GM18519 (cell line): ENCODE measurements around the gene SEPHS2.
A peak's percentile ranks its signal among the peaks of the same experiment; 100 is the strongest.

Source experiments
- ATAC-seq: cut with Tn5 transposase; IDR thresholded peaks from one replicate; pipeline ENCODE4 v1.9.1; 2021; ENCODE audit warnings: mild to moderate bottlenecking, moderate library complexity; ENCODE audit not compliant: unreplicated experiment, low FRiP score

SEPHS2 gene

GRCh38 chr16:30430428-30430970 is 15.2 kb downstream of the SEPHS2 start:
- peak; percentile 8 for ATAC-seq

GRCh38 chr16:30429678-30430427 is 15.8 kb downstream of the SEPHS2 start, which contains the start of gene DCTPP1:
Gene DCTPP1, minus strand, starts transcription at chr16:30430030. Its CDS starts 50 bp downstream, at chr16:30429980.
- ATAC-seq, result peak; percentile 86

- no peak for ATAC-seq
Measured at GRCh38 chr16:30429418-30429677, 16.3 kb downstream of the SEPHS2 start.

DNA sequence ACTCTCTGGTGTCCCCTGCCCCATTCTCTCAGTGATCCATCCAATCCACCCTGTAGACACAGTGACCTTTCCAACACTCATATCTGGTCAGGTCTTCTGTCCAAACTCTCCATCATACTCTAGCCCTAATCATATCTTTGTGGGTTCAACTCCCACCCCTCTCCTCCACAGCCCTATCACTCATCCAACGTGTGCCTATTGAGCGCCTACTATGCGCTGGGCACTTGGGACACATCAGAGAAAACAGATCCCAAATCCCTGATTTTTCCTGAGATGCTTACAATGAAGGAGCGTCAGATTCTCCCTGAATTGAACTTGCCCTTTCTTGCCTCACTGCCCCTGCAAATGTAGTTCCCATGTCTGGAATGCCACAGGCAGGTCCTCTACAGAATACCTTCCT is 17.6 kb downstream of the SEPHS2 start:
- no peak for ATAC-seq

DNA sequence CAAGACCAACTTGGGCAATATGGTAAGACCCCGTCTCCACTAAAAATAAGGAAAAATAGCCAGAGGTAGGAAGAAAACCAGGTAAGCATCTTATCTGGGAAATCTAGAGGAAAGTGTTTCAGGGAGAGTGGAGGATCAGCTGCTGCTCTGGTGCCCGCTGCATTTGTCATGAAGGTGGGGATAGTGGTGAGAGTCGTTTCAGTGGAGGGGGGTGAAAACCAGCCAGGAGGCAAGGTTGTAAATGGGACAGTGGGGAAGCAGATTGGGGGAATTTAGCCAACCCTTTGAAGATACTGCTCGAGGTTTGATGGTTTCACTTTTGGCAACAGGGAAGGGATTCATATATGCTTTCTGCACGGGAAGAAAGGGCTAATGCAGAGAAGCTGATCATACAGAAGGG is 24.7 kb downstream of the SEPHS2 start:
- no peak for ATAC-seq

DNA sequence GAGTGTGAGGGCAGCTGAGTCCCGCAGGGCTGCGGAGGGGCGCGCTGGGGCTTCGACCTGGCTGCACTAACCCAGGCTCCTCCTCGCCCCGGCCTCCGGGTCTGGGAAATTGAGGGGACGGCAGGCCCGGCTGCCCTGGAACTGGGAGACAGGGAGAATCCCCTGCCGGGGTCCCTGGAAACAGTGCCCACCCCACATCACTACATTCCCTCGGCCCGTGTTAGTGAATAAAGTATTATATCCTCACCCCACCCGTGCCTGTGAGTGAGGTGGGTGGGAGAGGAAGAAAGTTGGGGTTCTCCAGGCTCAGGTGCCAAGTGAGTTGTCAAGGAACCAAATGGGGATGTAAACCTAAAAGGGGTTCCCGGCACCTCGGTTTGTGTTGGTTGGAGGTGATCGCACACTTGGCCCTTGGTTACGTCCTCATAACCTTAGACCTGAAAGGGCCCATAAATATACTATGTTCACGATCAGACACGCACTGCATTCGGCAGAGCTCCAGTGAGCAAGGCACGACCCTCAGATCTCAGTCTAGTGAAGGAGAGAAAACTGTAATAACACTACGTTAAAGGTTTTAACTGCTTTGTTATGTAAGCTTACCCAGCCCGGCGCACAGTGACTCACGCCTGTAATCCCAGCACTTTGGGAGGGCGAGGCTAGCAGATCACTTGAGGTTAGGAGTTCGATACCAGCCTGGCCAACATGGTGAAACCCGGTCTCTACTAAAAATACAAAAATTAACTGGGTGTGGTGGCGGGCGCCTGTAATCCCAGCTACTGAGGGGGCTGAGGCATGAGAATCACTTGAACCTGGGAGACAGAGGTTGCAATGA is 27.1 kb downstream of the SEPHS2 start:
- no peak for ATAC-seq

GRCh38 chr16:30417529-30418349 is 27.9 kb downstream of the SEPHS2 start:
- peak; percentile 65 for ATAC-seq

DNA sequence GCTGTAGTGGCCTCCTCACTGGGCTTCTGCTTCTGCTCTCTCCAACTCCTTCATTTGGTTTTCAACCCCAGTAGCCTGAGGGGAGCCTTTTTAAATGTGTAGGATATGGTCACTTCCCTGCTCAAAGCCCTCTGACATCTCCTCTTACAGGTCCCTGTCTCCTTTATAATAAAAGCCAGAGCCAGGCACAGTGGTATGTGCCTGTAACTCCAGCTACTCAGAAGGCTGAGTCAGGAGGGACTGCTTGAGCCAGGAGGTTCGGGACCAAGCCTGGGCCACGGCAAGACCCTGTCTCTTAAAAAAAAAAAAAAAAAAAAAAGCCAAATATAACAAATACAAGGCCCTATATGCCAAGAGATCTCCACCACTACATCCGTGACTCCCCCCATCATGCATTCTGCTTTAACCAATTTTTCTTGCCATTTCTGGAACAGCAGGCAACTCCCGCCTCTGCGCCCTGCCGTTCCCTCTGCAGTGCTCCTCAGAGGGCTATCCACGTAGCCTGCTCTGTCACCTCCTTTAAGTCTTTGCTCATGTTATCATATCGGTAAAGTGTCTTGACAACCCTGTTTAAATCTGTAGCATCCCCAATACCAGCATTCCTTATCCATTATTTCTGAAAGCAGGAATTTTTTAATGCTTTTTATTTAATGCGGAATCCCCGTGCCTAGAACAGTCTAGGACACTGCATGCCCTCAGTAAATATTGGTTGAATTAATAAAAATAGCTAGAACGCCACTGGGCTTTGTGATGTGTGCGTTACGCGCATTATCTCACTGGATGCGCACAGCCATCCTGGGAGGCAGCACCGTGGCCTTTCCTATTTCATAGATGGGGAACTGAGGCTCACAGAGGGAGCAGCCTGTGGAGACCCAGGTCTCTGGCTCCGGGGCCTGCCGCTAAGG is 28.8 kb downstream of the SEPHS2 start:
- no peak for ATAC-seq

DNA sequence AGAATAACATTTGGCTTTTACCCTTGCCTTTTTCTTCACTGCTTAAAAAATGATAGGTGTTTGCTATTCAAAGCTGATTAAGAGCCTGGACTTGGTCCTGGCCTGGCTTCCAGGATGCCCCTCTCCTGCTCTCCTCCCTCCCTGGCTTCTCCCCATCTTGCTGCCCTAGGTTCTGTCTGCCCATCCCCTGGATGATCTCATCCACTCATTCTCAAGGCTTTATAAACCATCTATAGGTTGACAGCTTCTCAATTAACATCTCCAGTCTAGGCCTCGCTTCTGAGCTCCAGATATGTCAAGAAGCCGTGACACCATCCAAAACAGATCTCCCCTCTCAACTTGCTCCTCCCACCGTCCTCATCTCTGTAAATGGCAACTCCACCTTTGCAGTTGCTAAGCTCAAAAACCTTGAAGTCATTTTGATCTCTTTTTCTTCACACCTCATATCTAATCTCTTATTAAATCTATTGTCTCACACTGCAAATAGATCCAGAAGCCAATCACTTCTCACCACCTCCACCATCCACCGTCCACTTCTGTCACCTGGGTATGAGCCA is 29.5 kb downstream of the SEPHS2 start:
- no peak for ATAC-seq

DNA sequence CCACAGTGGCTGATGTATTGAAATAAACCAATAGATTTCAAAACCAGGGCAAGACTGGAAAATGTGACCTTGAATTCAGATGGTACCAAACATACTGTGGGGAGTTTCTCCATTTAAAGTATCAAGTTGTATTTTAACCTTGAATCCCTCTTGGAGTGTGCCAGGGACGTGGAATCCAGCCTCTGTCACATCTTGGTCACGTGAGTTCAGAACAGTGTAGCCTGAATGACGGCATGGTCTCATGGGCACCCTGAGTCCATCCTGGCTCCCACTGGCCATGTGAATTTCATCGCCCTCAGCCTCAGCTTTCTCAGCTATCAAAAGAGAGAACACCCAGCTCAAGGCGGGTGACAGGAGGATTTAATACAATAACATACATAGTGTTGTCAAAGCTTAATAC is 31.5 kb downstream of the SEPHS2 start:
- ATAC-seq, result no peak

DNA sequence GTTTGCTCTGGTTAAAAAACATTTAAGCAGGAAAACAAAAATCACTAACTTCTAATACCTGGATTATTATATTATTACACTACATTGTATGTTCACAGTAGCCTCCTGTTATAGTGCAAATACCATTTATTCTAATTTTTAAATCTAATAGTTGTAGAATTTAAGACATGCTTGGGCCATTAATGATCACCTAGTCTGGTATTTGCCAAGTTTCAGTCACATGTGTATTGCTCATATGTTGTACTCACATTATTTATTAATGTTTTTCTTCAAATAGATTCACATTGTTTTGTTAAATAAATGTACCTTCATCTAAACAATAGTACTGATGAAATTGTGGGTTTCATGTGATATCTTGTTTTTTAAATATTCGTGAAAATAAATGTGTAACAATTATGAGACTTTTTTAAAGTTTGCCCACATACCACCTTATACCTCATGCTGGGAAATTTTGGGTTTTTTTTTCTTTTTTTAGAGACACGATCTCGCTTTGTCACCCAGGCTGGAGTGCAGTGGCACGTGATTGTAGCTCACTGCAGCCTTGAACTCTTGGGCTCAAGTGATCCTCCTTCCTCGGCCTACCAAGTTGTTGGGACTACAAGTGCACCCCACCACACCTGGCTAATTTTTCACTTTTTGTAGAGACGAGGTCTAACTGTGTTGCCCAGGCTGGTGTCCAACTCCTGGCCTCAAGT is 32.4 kb downstream of the SEPHS2 start:
- ATAC-seq, result no peak

DNA sequence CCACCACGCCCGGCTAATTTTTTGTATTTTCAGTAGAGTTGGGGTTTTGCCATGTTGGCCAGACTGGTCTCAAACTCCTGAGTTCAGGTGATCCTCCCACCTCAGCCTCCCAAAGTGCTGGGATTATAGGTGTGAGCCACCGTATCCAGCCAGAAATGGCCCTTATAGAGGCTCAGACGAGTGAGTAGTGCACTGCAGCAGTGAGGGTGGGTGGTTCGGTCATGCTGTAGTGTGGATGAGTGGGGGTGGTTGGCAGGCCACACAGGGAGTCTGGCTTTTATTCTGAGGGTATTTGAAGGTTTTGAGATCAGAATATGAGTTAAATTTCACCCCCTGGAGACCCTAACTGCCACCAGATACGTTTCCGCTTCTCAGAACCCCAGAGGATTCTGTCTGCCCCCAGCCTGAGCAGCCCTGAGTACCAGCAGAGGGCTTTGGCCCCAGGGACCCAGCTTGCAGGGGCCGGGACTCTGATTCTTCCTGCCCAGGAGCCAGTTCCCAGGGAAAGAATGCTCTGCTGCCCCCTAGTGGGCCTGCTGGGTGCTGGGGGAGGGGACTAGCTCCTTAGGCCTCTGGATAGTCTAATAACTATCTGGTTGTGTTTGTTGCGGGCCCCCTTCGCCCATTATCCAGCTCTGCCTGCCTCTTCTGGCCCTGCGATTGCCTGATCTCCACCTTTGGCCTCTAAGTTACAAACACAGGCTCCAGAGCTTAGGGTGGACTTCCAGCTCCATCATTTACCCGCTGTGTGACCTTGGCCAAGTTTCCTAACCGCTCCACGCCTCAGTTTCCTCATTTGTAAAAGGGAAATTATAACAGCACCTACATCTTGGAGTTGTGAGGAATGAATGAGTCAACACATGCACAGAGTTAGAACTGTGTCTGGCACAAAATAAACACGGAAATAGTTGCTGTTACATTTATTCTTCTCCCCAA is 36.3 kb downstream of the SEPHS2 start:
- ATAC-seq, result no peak

GRCh38 chr16:30407804-30408534 is 37.7 kb downstream of the SEPHS2 start:
- no peak for ATAC-seq

DNA sequence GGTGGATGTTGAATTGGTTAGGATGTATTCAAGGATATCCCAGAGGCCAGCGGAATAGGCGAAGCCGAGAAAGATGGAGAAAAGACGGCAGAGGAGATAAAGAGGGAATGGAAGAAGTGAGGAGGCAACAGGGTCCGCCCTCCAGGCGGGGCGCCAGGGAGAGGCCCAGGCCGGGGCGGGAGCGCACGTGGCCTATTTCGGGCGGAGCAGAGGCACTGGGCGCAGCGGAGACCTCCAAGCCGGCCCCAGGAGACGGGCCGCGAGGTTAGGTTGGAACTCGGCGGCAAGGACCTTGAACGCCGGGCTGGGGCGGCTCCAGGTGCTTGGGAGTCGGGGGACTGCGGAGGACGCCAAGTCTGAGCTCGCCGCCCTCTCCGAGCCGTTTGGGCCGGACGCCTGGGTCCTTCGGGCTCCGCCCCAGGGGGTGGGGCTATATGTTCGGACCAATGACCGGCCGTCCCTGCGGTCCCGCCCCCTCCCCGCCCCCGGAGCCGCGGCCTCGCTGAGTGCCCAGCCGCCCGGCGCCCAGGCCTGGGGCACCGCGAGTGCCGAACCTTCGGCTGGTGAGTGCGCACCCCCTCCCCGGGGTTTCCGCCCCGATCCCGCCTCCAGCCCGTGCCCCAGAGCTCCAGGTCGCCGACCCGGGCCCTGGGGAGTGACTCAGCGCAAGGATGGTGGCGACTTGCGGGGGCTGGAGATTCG is 38.4 kb downstream of the SEPHS2 start, which contains the start of gene ZNF771:
Gene ZNF771 (plus strand): TSS at position 505 of the 702 bp plus-strand sequence. CDS start 448 bp downstream, outside the sequence.
- ATAC-seq, result peak; percentile 57

- peak; percentile 14 for ATAC-seq
Measured at GRCh38 chr16:30406795-30407101, 38.9 kb downstream of the SEPHS2 start.

DNA sequence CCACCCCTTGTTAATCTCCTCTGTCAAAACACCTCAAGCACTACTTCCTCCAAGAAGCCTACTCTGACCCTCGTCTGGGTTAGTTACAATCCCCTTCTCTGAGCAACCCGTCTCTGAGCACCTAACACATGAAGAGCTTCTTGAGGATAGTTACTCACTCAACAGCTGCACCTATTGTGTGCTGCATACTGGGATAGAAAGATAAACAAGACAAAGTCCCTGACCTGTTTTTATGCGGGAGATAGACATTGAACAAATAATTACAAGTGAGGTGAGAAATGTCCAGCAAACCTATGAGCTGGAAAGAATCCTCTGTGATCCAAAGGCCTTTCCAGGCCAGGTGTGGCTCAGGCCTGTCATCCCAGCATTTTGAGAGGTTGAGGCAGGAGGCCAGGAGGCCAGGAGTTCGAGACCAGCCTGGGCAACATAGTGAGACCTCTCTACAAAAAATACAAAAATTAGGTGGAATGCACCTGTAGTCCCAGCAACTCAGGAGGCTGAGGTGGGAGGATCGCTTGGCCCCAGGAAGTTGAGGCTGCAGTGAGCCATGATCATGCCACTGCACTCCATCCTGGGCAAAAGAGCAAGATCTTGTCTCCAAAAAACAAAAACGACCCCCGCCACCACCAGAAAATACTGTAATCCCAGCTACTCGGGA is 43.8 kb downstream of the SEPHS2 start:
- no peak for ATAC-seq
